ENCODE results near the gene COL15A1.

Gene COL15A1

DNA sequence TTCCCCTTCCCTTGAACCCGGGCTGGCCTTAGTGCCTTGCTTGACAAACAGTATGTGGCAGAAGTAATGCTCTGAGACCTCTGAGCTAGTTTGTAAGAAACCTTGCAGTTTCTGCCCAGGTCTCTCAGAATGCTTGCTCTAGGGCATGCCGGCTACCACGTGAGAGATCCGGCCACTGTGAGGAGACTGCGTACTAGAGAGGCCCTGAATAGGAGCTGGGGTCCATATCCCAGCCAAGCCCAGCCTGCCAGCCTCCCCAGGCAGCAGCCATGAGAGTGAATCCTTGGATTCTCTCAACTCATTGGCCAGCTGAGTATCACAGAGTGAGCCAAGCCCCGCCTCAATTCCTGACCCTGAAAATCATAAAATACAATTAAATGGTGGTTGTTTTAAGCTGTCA is 16.0 kb upstream of the COL15A1 start:
- Histone ChIP-seq H3K27ac (replicated peaks) (no peak overlapping the region), H3K27me3 (ENCODE audit: insufficient read depth, poor library complexity, severe bottlenecking) (peaks cover 5% of the 10 kb centered on the region), H3K4me3 (replicated peaks; ENCODE audit: insufficient read depth, low read length) (no peak overlapping the region)
- no peak for TF ChIP-seq GABPA (IDR thresholded peaks at IDR 0.05; ENCODE audit: low read depth)
- TF ChIP-seq, protein P1, sequence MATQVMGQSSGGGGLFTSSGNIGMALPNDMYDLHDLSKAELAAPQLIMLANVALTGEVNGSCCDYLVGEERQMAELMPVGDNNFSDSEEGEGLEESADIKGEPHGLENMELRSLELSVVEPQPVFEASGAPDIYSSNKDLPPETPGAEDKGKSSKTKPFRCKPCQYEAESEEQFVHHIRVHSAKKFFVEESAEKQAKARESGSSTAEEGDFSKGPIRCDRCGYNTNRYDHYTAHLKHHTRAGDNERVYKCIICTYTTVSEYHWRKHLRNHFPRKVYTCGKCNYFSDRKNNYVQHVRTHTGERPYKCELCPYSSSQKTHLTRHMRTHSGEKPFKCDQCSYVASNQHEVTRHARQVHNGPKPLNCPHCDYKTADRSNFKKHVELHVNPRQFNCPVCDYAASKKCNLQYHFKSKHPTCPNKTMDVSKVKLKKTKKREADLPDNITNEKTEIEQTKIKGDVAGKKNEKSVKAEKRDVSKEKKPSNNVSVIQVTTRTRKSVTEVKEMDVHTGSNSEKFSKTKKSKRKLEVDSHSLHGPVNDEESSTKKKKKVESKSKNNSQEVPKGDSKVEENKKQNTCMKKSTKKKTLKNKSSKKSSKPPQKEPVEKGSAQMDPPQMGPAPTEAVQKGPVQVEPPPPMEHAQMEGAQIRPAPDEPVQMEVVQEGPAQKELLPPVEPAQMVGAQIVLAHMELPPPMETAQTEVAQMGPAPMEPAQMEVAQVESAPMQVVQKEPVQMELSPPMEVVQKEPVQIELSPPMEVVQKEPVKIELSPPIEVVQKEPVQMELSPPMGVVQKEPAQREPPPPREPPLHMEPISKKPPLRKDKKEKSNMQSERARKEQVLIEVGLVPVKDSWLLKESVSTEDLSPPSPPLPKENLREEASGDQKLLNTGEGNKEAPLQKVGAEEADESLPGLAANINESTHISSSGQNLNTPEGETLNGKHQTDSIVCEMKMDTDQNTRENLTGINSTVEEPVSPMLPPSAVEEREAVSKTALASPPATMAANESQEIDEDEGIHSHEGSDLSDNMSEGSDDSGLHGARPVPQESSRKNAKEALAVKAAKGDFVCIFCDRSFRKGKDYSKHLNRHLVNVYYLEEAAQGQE (IDR thresholded peaks at IDR 0.05; ENCODE audit: insufficient replicate concordance, low read depth): no peak
- TF ChIP-seq, protein P2, sequence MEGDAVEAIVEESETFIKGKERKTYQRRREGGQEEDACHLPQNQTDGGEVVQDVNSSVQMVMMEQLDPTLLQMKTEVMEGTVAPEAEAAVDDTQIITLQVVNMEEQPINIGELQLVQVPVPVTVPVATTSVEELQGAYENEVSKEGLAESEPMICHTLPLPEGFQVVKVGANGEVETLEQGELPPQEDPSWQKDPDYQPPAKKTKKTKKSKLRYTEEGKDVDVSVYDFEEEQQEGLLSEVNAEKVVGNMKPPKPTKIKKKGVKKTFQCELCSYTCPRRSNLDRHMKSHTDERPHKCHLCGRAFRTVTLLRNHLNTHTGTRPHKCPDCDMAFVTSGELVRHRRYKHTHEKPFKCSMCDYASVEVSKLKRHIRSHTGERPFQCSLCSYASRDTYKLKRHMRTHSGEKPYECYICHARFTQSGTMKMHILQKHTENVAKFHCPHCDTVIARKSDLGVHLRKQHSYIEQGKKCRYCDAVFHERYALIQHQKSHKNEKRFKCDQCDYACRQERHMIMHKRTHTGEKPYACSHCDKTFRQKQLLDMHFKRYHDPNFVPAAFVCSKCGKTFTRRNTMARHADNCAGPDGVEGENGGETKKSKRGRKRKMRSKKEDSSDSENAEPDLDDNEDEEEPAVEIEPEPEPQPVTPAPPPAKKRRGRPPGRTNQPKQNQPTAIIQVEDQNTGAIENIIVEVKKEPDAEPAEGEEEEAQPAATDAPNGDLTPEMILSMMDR (IDR thresholded peaks at IDR 0.05; ENCODE audit: insufficient read depth, low read length): no peak
- TF ChIP-seq SPI1 (IDR thresholded peaks at IDR 0.05; ENCODE audit: borderline replicate concordance, low read depth): no peak
- TF ChIP-seq POLR2AphosphoS5 (IDR thresholded peaks at IDR 0.05; ENCODE audit: low read depth): no peak
- no peak for DNase-seq (ENCODE audit: low read depth in 1 of 2, low spot score in 1 of 2)

- H3K27ac ChIP-seq (replicated peaks): no peak overlapping the region
- DNase-seq (ENCODE audit: low read depth in 1 of 2, low spot score in 1 of 2): no peak
- H3K27me3 ChIP-seq (ENCODE audit: insufficient read depth, poor library complexity, severe bottlenecking): peaks cover 5% of the 10 kb centered on the region
- no peak overlapping the region for H3K4me3 ChIP-seq (replicated peaks; ENCODE audit: insufficient read depth, low read length)
- TF ChIP-seq, protein P1 (IDR thresholded peaks at IDR 0.05; ENCODE audit: insufficient replicate concordance, low read depth): no peak
- TF ChIP-seq GABPA (IDR thresholded peaks at IDR 0.05; ENCODE audit: low read depth) (no peak), SPI1 (IDR thresholded peaks at IDR 0.05; ENCODE audit: borderline replicate concordance, low read depth) (no peak), POLR2AphosphoS5 (IDR thresholded peaks at IDR 0.05; ENCODE audit: low read depth) (no peak)
- TF ChIP-seq, protein P2 (IDR thresholded peaks at IDR 0.05; ENCODE audit: insufficient read depth, low read length): no peak
These were observed 14.6 kb upstream of the COL15A1 start for GRCh38 chr9:98929071-98929470.

GRCh38 chr9:98929895-98930341 is 13.8 kb upstream of the COL15A1 start:
- Histone ChIP-seq H3K27ac (replicated peaks) (no peak overlapping the region), H3K27me3 (ENCODE audit: insufficient read depth, poor library complexity, severe bottlenecking) (peaks cover 5% of the 10 kb centered on the region), H3K4me3 (replicated peaks; ENCODE audit: insufficient read depth, low read length) (no peak overlapping the region)
- DNase-seq (ENCODE audit: low read depth in 1 of 2, low spot score in 1 of 2): no peak
- no peak for TF ChIP-seq GABPA (IDR thresholded peaks at IDR 0.05; ENCODE audit: low read depth)
- no peak for TF ChIP-seq POLR2AphosphoS5 (IDR thresholded peaks at IDR 0.05; ENCODE audit: low read depth)
- TF ChIP-seq, protein P1 (IDR thresholded peaks at IDR 0.05; ENCODE audit: insufficient replicate concordance, low read depth): no peak
- TF ChIP-seq SPI1 (IDR thresholded peaks at IDR 0.05; ENCODE audit: borderline replicate concordance, low read depth): no peak
- TF ChIP-seq, protein P2 (IDR thresholded peaks at IDR 0.05; ENCODE audit: insufficient read depth, low read length): no peak
